SK-N-SH (cell line): Measurements from ENCODE around the gene CYYR1. TPM values are rescaled to one million over a fixed set of nuclear protein-coding genes. Genes with fewer than 3 reads are reported as not detected.

Experiments
- CTCF ChIA-PET: fragments of 300-600, 350-600 bp; formaldehyde crosslinking; extraction: SDS; loops from one replicate; lab custom pipeline; 2021; lab: Yijun Ruan, JAX
- POLR2A ChIA-PET: fragments of 350-600 bp; sonication (Branson Sonifier 250); formaldehyde crosslinking; extraction: SDS; loops from one replicate; lab custom pipeline; 2020; ENCODE audit warnings: antibody characterized with exemption, inconsistent platforms; lab: Yijun Ruan, JAX
- DNase-seq: peaks from one replicate; pipeline ENCODE4 v3.0.0; 2012
- H2AFZ ChIP-seq: fragments of 200-600 bp; sonication (generic); 2 replicates; pipeline ENCODE4 v1.8.1; 2016; ENCODE audit warnings: antibody characterized with exemption, mild to moderate bottlenecking, low read depth
- H3F3A ChIP-seq: fragments of 200-600 bp; sonication (generic); replicated peaks from 2 replicates; pipeline ENCODE3; 2016; ENCODE audit warnings: antibody characterized with exemption, mild to moderate bottlenecking; ENCODE audit not compliant: insufficient read depth
- H3K27ac ChIP-seq, 2 experiments: fragments of 200-500 bp in 1 of 2; fragments of 200-600 bp in 1 of 2; sonication (Bioruptor generic) in 1 of 2; sonication (generic), shearing (Covaris generic) in 1 of 2; 2 replicates each; pipeline versions ENCODE4 v1.5.1 to v1.6.1; 2014 to 2016; ENCODE audit warnings: low read depth in 2 of 2, inconsistent platforms in 1 of 2, low read length in 1 of 2, mild to moderate bottlenecking in 1 of 2, mixed read lengths in 1 of 2
- H3K27me3 ChIP-seq: fragments of 200-600 bp; sonication (generic), shearing (Covaris generic); 2 replicates; pipeline ENCODE4 v1.6.1; 2016; ENCODE audit warnings: mixed run types; ENCODE audit not compliant: insufficient read depth
- H3K36me3 ChIP-seq, 2 experiments: fragments of 200-500 bp in 1 of 2; fragments of 200-600 bp in 1 of 2; sonication (Bioruptor generic) in 1 of 2; sonication (generic) in 1 of 2; replicated peaks in 1 of 2; 2 replicates each; pipeline versions ENCODE3 to v1.5.1; 2014 to 2016; ENCODE audit warnings: low read length in 1 of 2, mild to moderate bottlenecking in 1 of 2; ENCODE audit not compliant: insufficient read depth in 2 of 2, control insufficient read depth in 1 of 2
- H3K4me1 ChIP-seq, 2 experiments: fragments of 200-500 bp in 1 of 2; fragments of 200-600 bp in 1 of 2; sonication (Bioruptor generic) in 1 of 2; sonication (generic), shearing (Covaris generic) in 1 of 2; 2 replicates each; pipeline versions ENCODE4 v1.5.1 to v1.6.1; 2014 to 2016; ENCODE audit warnings: low read depth in 1 of 2, low read length in 1 of 2, mixed run types in 1 of 2; ENCODE audit not compliant: insufficient read depth in 2 of 2, control insufficient read depth in 1 of 2
- H3K4me2 ChIP-seq: fragments of 200-600 bp; sonication (generic), shearing (Covaris generic); 2 replicates; pipeline ENCODE4 v1.6.1; 2017; ENCODE audit warnings: mixed run types
- H3K4me3 ChIP-seq, 2 experiments: fragments of 200-500 bp in 1 of 2; fragments of 200-600 bp in 1 of 2; sonication (Bioruptor generic) in 1 of 2; sonication (generic), shearing (Covaris generic) in 1 of 2; 2 replicates each; pipeline versions ENCODE4 v1.5.1 to v1.8.1; 2014 to 2016; ENCODE audit warnings: low read depth in 2 of 2, inconsistent platforms in 1 of 2, low read length in 1 of 2, mild to moderate bottlenecking in 1 of 2, mixed read lengths in 1 of 2, moderate library complexity in 1 of 2
- H3K79me2 ChIP-seq: fragments of 200-600 bp; sonication (generic); 2 replicates; pipeline ENCODE4 v1.8.1; 2017; ENCODE audit warnings: mild to moderate bottlenecking; ENCODE audit not compliant: insufficient read depth
- H3K9ac ChIP-seq: fragments of 200-600 bp; sonication (generic); 2 replicates; pipeline ENCODE4 v1.6.1; 2017; ENCODE audit warnings: mixed run types
- H3K9me2 ChIP-seq: fragments of 200-600 bp; sonication (generic); 2 replicates; pipeline ENCODE4 v1.6.1; 2017; ENCODE audit warnings: mixed run types
- H3K9me3 ChIP-seq: fragments of 200-600 bp; sonication (generic); 2 replicates; pipeline ENCODE4 v1.6.1; 2017; ENCODE audit warnings: mixed run types, mild to moderate bottlenecking, moderate library complexity
- H4K20me1 ChIP-seq: fragments of 200-600 bp; sonication (generic); 2 replicates; pipeline ENCODE4 v1.6.1; 2017; ENCODE audit warnings: mild to moderate bottlenecking, mixed run types; ENCODE audit not compliant: insufficient read depth
- CHD2 ChIP-seq: fragments of 150-350 bp; IDR thresholded peaks from 2 replicates; pipeline ENCODE4 v1.6.1; 2018; ENCODE audit warnings: low read length; ENCODE audit not compliant: partially characterized antibody
- ELF1 ChIP-seq: IDR thresholded peaks from 2 replicates; pipeline ENCODE4 v1.4.0; 2012
- EP300 ChIP-seq, 2 experiments: IDR thresholded peaks; 2 replicates each; pipeline versions ENCODE4 v1.4.0 to v1.6.1; 2012; ENCODE audit warnings: borderline replicate concordance in 1 of 2, low read depth in 1 of 2, low read length in 1 of 2
- EZH2phosphoT487 ChIP-seq: fragments of 200-600 bp; sonication (generic); IDR thresholded peaks from 2 replicates; pipeline ENCODE4 v1.6.1; 2017; ENCODE audit warnings: low read depth, mixed run types, mild to moderate bottlenecking, antibody characterized with exemption, moderate library complexity, borderline replicate concordance
- FOSL2 ChIP-seq: IDR thresholded peaks from 2 replicates; pipeline ENCODE4 v1.4.0; 2012; ENCODE audit warnings: low read depth, mild to moderate bottlenecking, moderate library complexity, borderline replicate concordance
- FOXJ3 ChIP-seq: sonication (generic); formaldehyde crosslinking; IDR thresholded peaks from 2 replicates; pipeline ENCODE4 v1.5.1; 2020; ENCODE audit warnings: mild to moderate bottlenecking, missing genetic modification reagents
- GABPA ChIP-seq: IDR thresholded peaks from 2 replicates; pipeline ENCODE4 v1.4.0; 2012; ENCODE audit warnings: low read depth, mild to moderate bottlenecking
- GATA2 ChIP-seq: sonication (generic); formaldehyde crosslinking; IDR thresholded peaks from 2 replicates; pipeline ENCODE4 v1.5.0; 2020; ENCODE audit warnings: mild to moderate bottlenecking, missing genetic modification reagents
- JUND ChIP-seq: IDR thresholded peaks from 2 replicates; pipeline ENCODE4 v1.4.0; 2012
- MAX ChIP-seq: IDR thresholded peaks from 2 replicates; pipeline ENCODE4 v1.4.0; 2012; ENCODE audit warnings: low read depth
- MEF2A ChIP-seq: IDR thresholded peaks from 2 replicates; pipeline ENCODE4 v1.4.0; 2012; ENCODE audit warnings: low read depth, borderline replicate concordance
- NFIC ChIP-seq: IDR thresholded peaks from 2 replicates; pipeline ENCODE4 v1.4.0; 2012; ENCODE audit warnings: borderline replicate concordance
- PBX3 ChIP-seq: IDR thresholded peaks from 2 replicates; pipeline ENCODE4; 2012
- RAD21 ChIP-seq: IDR thresholded peaks from 2 replicates; pipeline ENCODE4 v1.6.1; 2012; ENCODE audit warnings: mild to moderate bottlenecking, low read length
- RFX5 ChIP-seq: IDR thresholded peaks from 2 replicates; pipeline ENCODE4 v1.6.1; 2012; ENCODE audit warnings: mild to moderate bottlenecking, improper control_type of control experiment, low read length
- RXRA ChIP-seq: IDR thresholded peaks from 2 replicates; pipeline ENCODE4 v1.4.0; 2012; ENCODE audit warnings: low read depth, mild to moderate bottlenecking, borderline replicate concordance
- SMC3 ChIP-seq: IDR thresholded peaks from 2 replicates; pipeline ENCODE4 v1.6.1; 2012; ENCODE audit warnings: low read depth, low read length, improper control_type of control experiment
- TAF1 ChIP-seq: IDR thresholded peaks from 2 replicates; pipeline ENCODE4 v1.6.1; 2012; ENCODE audit warnings: low read depth, mild to moderate bottlenecking, low read length, moderate library complexity, borderline replicate concordance
- TCF12 ChIP-seq: IDR thresholded peaks from 2 replicates; pipeline ENCODE4 v1.4.0; 2012
- TEAD4 ChIP-seq: IDR thresholded peaks from 2 replicates; pipeline ENCODE4 v1.4.0; 2012; ENCODE audit warnings: mild to moderate bottlenecking, borderline replicate concordance; ENCODE audit not compliant: insufficient read depth
- USF1 ChIP-seq: IDR thresholded peaks from 2 replicates; pipeline ENCODE4 v1.4.0; 2012; ENCODE audit warnings: low read depth, borderline replicate concordance
- USF2 ChIP-seq: fragments of 150-350 bp; IDR thresholded peaks from 2 replicates; pipeline ENCODE4 v1.6.1; 2017; ENCODE audit warnings: antibody characterized with exemption, low read length, low read depth, borderline replicate concordance
- YY1 ChIP-seq: IDR thresholded peaks from 2 replicates; pipeline ENCODE4 v1.4.0; 2012; ENCODE audit warnings: low read depth, mild to moderate bottlenecking
- WGBS: methylation state at CpG from one replicate; pipeline ENCODE4 v1.1.6; 2017; ENCODE audit warnings: low lambda C conversion rate; 5-methylcytosine and 5-hydroxymethylcytosine counted together
- polyA plus RNA-seq, 3 experiments: library from polyadenylated mRNA; depleted of rRNA; stranded (reverse); fragments of >200 nt; gene quantifications; 2 replicates each; pipeline ENCODE4 v1.2.3, GENCODE V29; 2012

Gene CYYR1
- polyA plus RNA-seq, 1 of the 3 experiments (the other 2 are of a cell fraction) = not detected

- no peaks in the 10 kb centered on the region for H4K20me1 ChIP-seq
- 89% methylated on average over 1 of the region's 1 CpG for WGBS
- H3F3A ChIP-seq = no peaks in the 10 kb centered on the region
- no peaks in the 10 kb centered on the region for H3K9me2 ChIP-seq
- no peak for DNase-seq
- CTCF ChIA-PET = no interaction called here
- no peaks in the 10 kb centered on the region for H3K27me3 ChIP-seq
- H3K4me1 ChIP-seq = no peaks in the 10 kb centered on the region
- no peak overlapping the region for H3K4me2 ChIP-seq
- POLR2A ChIA-PET = no interaction called here
- H3K27ac ChIP-seq = no peak overlapping the region
- no peak overlapping the region for H3K4me3 ChIP-seq
- no peaks in the 10 kb centered on the region for H3K9me3 ChIP-seq
- H3K79me2 ChIP-seq = no peaks in the 10 kb centered on the region
- no peak overlapping the region for H3K9ac ChIP-seq
- no peaks in the 10 kb centered on the region for H3K36me3 ChIP-seq
- TF ChIP-seq RAD21 (no peak), PBX3 (no peak), SMC3 (no peak), ELF1 (no peak), RXRA (no peak), GATA2 (CRISPR knock-in tag) (no peak), TCF12 (no peak), EP300 (IDR thresholded peaks at IDR 0.05; ENCODE audit: borderline replicate concordance in 1 of 2, low read depth in 1 of 2, low read length in 1 of 2) (no peak), TEAD4 (no peak), MAX (no peak), YY1 (no peak), NFIC (no peak), RFX5 (no peak), GABPA (no peak), CHD2 (no peak), FOSL2 (no peak), JUND (no peak), FOXJ3 (CRISPR knock-in tag) (no peak), USF2 (no peak)
- H2AFZ ChIP-seq = no peak overlapping the region
Measured at GRCh38 chr21:26433386-26433785, 139.7 kb downstream of the CYYR1 start.

- Histone ChIP-seq H3K9ac (no peak overlapping the region), H2AFZ (no peak overlapping the region), H3K4me1 (no peaks in the 10 kb centered on the region), H3K36me3 (no peaks in the 10 kb centered on the region), H4K20me1 (no peaks in the 10 kb centered on the region), H3K4me3 (no peak overlapping the region), H3K9me3 (no peaks in the 10 kb centered on the region), H3K79me2 (no peaks in the 10 kb centered on the region), H3F3A (no peaks in the 10 kb centered on the region), H3K27ac (no peak overlapping the region), H3K27me3 (no peaks in the 10 kb centered on the region), H3K4me2 (no peak overlapping the region), H3K9me2 (no peaks in the 10 kb centered on the region)
- 21% methylated on average over 5 of the region's 5 CpGs for WGBS
- ChIA-PET POLR2A (no interaction called here), CTCF (no interaction called here)
- TF ChIP-seq USF1 = no peak
- no peak for TF ChIP-seq FOSL2
- TF ChIP-seq FOXJ3 (CRISPR knock-in tag) = no peak
- TF ChIP-seq GABPA = no peak
- TF ChIP-seq EZH2phosphoT487 = no peak
- TF ChIP-seq JUND = no peak
- TF ChIP-seq TAF1 = no peak
- TF ChIP-seq MEF2A = no peak
- no peak for DNase-seq
Measured at GRCh38 chr21:26432410-26432809, 140.7 kb downstream of the CYYR1 start.
